HG03159 (cell line): ENCODE measurements around the gene ATRNL1.

ENCODE experiments used
- ATAC-seq: cut with Tn5 transposase; IDR thresholded peaks from one replicate; pipeline ENCODE4 v1.9.1; 2021; ENCODE audit warnings: mild to moderate bottlenecking, moderate library complexity; ENCODE audit not compliant: unreplicated experiment

The ATRNL1 gene

GRCh38 chr10:115867305-115867704 is 774.1 kb downstream of the ATRNL1 start:
- ATAC-seq, result no peak

GRCh38 chr10:115871855-115872254 is 778.7 kb downstream of the ATRNL1 start:
- no peak for ATAC-seq

DNA sequence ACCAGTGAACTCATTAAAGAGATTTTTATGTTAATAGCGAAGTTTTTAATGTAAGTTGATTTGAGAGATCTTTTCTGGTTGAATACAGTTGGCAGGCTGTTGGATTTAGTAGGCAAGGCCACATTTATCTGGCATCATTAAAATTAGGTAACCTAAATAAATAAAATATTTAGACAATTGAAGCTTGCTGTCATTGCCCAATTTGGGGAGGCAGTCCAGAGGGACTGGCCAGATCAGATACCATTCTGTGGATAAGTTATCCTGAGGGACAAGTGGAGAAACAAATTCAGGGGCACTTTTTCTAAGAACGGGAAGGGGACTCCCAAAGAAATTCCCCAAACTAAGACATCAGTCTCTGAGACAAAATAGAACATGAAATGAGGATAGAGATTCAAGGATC is 782.0 kb downstream of the ATRNL1 start:
- no peak for ATAC-seq

DNA sequence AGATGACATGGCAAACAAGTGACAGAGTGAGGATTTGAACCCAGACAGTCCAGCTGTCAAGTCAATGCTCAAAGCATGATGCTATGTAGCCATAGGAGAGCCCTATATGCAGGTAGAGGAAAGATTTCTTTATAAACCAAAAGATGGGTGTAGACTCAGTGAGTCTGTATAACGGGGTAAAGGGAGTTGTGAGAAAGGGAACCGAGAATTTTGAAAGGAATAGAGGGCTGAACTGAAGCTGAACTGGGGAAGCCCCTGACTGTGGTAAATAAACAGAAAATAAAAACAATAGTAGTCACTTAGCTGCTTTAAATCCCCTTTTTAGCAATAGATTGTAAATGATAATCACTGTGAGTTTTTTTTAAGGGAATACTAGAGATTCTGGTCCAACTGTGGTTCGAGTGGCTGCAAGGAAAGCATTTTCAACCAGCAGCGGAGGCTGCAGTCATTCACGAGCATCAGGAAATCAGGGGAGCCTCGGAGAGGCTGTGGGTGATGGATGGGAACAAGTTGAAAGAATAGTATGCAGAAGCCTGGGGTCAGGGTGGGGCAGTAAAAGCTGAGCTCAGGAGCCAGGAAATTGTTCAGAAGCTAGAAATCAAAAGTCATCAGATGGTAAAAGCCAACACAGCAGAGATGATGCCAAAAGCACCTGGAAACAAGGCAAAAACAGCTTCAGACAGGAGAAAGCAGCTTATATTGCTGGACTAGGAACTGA is 786.4 kb downstream of the ATRNL1 start:
- ATAC-seq, result peak; percentile 83

DNA sequence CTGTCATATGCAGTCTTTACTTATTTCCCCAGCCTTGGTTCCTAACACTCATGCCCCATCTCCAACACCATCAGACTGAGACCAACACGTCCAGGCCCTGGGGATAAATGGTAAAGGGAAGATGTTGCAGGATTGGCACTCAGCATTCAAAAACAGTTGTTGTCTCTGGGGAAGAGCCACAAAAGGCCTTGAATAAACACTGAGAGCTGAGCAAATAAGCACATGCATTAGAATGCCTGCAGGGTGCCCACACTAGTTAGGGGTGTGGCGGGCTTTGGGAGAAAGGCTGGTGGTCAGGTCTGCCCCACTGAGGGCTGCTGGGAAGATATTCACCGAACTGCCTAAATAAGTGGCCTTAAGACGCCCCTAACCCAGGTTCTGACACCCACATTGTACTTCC is 788.9 kb downstream of the ATRNL1 start:
- no peak for ATAC-seq

- no peak for ATAC-seq
These were observed 790.2 kb downstream of the ATRNL1 start for GRCh38 chr10:115883372-115883771.

GRCh38 chr10:115884331-115884730 is 791.2 kb downstream of the ATRNL1 start:
- ATAC-seq, result no peak

- no peak for ATAC-seq
These were observed 802.0 kb downstream of the ATRNL1 start for GRCh38 chr10:115895166-115895565.

- ATAC-seq, result no peak
These were observed 805.1 kb downstream of the ATRNL1 start for GRCh38 chr10:115898242-115898641.

DNA sequence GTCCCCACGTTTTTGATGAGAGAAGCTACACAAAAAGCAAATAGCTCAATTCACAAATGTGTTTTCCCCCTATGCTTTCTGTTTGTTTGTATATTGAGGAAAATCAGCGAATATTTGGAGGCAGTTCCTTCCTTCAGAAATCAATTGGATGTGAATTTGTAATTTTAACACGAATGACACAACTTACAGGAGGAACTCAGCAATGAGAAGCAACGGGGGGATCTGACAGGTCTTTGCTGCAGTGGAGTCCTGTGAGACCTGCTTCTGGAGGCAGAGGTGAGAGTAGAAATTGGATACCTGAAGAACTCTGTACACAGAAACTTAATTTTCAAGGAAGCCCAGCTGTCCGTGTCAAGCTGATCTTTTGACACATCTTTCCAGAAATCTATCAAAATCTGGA is 809.4 kb downstream of the ATRNL1 start:
- ATAC-seq, result no peak

DNA sequence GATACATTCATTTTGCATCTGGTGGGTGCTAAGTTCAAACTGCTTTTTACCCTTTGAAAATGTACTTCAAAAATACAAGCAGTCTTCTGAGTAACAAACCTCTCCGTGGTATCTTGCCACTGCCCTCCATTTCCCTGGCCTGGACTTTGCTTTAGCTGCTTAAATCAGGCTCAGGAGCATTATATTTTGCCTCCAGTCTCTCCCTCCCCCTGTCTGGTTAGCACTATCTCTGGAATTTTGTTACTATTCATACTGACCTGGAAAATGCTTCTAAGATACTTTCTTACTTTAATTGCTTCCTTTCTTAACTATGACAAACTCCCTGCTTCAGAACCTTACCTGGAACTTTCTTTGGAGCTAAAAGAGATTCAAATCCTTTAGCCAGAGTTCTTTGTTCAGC is 810.0 kb downstream of the ATRNL1 start:
- no peak for ATAC-seq

GRCh38 chr10:115903845-115904244 is 810.7 kb downstream of the ATRNL1 start:
- ATAC-seq, result no peak

DNA sequence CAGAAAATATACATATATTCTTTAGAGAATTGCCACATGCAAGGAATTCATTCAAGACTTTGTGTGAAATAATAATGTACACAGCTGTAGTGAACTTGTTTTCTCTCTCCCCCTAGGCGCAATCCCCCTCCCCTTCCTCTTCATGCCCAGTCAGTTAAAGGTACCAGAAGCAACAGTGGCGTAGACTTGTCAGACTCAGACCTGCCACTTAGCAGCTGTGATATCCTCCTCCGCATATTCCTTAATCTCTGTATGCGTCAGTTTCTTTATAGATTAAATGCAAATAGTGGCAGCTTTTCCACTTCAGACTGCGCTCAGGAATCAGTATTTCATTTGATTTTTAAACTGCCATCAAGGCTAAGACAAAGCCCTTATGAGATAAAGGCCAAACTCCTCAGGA is 815.9 kb downstream of the ATRNL1 start:
- no peak for ATAC-seq

- ATAC-seq, result no peak
These were observed 817.0 kb downstream of the ATRNL1 start for GRCh38 chr10:115909962-115910731.

- ATAC-seq, result no peak
These were observed 821.3 kb downstream of the ATRNL1 start for GRCh38 chr10:115914475-115914874.

DNA sequence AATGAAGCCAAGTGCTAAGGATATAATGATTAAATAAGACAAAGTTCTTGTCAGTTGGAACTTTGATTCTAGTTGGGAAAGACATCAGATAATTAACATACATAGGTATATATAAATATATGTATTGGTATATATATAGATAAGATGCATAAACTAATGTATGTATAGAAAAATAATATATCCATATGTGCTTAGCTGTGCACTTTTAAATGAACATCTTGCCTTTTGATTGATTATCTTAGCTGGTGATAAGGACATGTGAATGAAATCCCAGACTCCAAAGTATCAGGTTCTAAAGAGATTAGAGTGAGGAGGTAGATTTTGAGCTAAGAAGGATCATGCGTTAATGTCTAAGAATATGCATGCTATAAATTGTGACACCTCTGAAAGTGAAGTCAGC is 822.3 kb downstream of the ATRNL1 start:
- no peak for ATAC-seq

DNA sequence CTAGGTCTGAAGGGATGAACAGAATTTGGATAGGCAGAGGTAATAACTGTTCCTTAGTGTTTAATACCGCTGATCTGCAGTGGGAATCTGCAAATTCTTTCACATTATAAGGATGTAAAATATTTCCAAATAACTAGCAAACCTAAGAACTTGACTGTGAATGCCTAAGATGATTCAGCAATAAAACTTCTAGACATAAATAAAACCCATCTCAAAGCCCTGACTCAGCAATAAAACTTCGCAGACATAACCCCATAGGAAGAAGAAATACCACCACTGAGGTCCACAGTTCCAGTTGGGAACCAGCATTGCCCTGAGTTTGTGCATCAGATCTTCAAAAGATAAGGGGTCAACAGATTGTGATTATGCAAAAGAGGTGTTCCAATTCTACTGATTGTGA is 825.6 kb downstream of the ATRNL1 start:
- no peak for ATAC-seq

DNA sequence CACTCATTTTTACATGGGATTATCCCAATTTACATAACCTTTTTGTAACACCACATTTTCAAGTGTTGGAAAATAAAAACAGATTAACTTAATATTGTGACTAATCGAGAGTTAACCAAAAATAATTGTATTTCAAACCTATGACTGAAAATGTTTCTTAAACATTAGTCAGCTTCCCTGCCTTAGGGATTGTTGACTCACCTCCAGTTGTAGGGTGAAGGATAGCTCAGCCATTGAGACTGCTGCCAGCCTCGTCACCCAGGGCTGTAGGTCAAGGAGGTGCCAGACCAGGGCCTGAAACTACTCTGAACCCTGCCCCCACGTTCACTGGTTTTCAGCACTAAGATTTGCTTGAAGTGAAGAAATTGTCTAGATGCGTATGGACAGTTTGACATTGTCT is 828.6 kb downstream of the ATRNL1 start:
- no peak for ATAC-seq

DNA sequence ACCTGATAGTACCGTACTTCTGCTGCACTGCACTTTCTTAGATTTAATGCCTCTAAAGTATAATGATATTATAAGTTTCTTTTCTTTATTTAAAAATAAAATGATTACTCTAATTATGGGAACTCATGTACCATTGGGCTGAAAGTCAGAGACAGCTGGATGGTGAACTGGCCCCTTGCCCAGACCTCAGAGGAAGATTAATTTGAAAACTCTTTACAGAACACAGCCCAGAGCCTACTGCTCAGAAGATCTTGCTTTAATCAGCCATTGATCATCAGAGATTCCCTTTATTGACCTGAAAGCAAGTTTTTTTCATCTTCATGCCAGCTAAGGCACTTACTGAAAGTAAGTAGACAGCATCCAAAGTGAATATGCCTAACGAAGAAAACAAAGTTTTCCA is 838.1 kb downstream of the ATRNL1 start:
- no peak for ATAC-seq

GRCh38 chr10:115932099-115932498 is 838.9 kb downstream of the ATRNL1 start:
- no peak for ATAC-seq

- no peak for ATAC-seq
These were observed 839.9 kb downstream of the ATRNL1 start for GRCh38 chr10:115933098-115933497.

DNA sequence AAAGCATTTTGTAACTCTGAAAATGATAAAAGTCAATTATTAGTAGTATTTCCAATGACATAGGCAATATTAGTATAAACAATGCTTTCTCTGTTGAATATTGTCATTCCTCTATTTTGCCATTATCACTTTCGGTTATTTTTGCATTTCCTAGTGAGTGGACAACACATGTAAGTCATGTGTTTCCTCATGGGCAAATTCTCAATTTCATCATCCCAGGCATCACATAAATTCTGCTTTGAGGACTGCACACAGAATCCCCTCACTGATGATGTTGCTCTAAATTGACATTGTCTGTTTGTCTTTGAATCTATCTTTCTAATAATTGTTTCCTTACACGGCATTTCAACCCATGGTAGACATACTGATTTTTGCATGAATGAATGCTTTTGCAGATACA is 842.6 kb downstream of the ATRNL1 start:
- ATAC-seq, result no peak
